HG03280 (cell line): ENCODE data around the gene TNNT2.

Experiments used
- ATAC-seq: cut with Tn5 transposase; IDR thresholded peaks from one replicate; pipeline ENCODE4 v1.9.1; 2021; ENCODE audit warnings: mild to moderate bottlenecking, moderate library complexity; ENCODE audit not compliant: unreplicated experiment

Gene TNNT2

DNA sequence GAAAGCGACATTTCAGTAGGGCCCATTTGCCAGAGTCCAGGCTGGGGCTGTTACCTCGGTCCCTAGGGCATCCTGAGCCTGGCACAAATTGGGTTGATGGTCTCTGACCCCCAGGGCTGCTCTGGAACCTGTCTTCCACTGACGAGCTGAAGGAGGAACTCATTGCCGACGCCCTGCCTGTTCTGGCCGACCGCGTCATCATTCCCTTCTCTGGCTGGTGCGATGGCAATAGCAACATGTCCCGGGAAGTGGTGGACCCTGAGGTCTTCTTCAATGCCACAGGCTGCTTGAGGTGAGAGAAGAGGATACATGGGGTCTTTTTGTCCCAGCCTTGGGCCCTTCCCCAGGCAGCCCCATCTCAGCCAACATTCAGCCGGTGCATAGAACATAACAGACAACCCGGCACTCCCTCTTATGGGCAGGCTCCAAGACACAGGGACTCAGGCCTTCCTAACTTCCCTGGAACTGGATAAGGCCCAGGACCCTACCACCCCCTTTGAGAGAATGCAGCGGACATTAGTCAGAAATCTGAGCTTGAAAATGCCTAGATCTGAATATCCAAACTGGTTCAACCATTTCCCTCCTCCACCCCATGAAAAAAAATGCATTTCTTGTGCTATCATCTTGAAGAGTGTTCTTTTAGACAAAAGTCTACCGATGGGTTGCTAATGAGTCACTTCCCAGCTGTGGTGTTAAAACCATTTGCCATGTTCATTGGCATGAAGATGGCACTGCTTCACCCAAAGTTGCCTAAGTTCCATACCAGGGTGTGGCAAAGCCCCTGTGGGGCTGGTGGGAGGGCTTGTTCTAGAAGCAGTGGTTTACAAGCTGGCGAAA is 58.8 kb downstream of the TNNT2 start:
- ATAC-seq = no peak

DNA sequence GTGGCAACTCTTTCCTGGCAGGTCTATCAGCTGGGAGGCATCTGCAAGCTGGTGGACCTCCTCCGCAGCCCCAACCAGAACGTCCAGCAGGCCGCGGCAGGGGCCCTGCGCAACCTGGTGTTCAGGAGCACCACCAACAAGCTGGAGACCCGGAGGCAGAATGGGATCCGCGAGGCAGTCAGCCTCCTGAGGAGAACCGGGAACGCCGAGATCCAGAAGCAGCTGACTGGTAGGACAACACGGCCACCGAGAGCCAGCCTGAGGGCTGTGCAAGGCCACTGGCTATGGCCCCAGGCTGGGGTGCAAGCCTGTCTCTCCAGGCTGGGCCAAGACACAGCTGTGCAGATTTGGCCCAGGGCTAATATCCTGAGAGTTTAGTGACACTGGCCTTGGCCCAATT is 59.9 kb downstream of the TNNT2 start:
- no peak for ATAC-seq

DNA sequence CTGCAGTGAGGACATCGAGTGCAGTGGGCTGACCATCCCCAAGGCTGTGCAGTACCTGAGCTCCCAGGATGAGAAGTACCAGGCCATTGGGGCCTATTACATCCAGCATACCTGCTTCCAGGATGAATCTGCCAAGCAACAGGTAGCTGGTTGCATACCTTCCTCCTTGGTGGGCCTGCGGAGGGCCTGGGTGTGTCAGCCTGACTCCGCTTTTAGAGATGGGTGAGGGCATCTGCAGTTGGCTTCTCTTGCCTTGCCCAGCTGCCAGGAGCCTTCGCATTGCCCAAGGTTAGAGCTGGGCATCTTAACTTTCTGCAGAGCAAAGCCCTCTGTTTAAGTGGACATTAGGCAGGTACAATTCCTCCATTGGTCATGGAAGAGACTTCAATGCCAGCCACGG is 60.9 kb downstream of the TNNT2 start:
- ATAC-seq = no peak

GRCh38 chr1:201313086-201313485 is 64.4 kb downstream of the TNNT2 start:
- no peak for ATAC-seq

DNA sequence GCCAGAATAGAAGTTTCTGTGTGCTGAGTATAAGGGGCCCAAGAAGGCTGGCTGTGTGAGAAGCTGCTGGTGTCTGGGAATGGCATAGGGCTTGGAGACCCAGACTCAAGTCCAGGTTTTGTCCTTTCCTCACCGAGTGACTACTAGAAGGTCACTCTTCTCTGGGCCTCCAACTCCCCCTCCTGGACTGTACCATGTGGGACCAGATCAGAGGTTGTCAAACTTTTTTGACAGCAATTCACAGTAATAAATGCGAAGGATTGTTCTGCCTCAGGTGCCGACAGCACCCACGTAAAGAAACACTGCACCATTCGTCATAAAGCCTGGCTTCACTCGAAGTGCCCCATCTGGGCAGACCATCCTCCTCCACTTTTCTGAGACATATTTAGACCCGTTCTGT is 65.2 kb downstream of the TNNT2 start:
- ATAC-seq = no peak

DNA sequence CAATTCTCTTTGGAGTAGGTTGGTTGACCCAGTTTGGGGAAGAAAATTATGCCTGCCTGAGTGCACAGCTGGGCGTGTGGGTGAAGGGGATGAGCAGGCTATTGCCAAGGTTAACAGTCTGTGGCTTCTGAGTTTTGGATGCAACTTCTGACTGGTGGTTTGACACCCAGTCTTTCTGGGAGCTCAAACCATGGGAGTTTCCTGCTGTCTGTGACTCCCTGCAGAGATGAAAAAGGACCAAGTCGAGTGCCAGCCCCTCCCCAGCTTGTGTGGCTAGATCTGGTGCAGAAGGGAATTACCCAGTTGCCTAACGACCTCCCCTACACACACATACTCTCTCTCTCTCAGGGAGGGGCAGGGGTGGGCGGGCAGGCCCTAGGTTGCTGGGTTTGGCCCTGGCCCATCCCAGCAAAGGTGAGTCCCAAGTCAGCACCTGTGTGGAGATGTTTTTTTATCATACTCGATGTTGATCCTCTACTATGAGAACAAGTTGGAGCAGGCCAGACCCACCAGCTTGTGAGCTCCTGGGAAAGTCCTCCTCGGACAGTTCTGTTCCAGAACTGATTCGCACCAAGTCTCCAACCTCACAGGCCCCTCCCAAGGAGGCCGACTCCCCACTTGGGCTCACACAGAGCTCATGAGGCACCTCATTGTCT is 66.0 kb downstream of the TNNT2 start:
- ATAC-seq = no peak

DNA sequence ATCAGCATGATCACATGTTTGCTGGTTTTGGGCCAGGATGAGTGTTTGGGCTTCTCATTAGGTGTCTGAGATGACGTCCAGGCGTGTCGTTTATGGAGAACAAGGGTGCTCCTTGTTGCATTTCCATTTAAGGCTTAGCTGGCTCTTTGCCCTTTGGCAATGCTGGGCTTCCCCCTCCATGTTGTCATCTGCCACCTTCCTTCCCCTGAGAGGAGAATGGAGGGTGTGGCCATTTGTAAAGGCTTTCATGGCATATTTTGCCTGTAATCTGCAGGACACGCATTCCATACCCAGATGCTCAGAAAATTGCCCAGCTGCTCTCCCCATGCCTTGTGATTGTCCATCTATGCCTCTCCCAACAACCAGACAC is 66.5 kb downstream of the TNNT2 start:
- no peak for ATAC-seq

GRCh38 chr1:201310251-201310985 is 67.1 kb downstream of the TNNT2 start:
- no peak for ATAC-seq

GRCh38 chr1:201309416-201309815 is 68.1 kb downstream of the TNNT2 start:
- ATAC-seq = no peak
